Mucosa of descending colon (tissue), 3 donors: ENCODE results near the gene MOV10. TPM values are rescaled to one million over a fixed set of nuclear protein-coding genes. Genes with fewer than 3 reads are reported as not detected.
A peak's percentile ranks its signal among the peaks of the same experiment; 100 is the strongest.

Source experiments
- ATAC-seq: fragments of 200-7000 bp; cut with Tn5 transposase; one replicate; pipeline ENCODE4 v1.9.1; 2020; ENCODE audit warnings: mild to moderate bottlenecking, moderate library complexity
- DNase-seq, 3 donors: peaks; one replicate each; pipeline ENCODE4 v3.0.0-alpha.2; 2020
- H3K36me3 ChIP-seq: fragments of 200-600 bp; one replicate; pipeline ENCODE4 v1.8.0; 2021; ENCODE audit warnings: low read depth, mild to moderate bottlenecking
- H3K4me1 ChIP-seq: fragments of 200-600 bp; one replicate; pipeline ENCODE4 v1.8.0; 2021; ENCODE audit warnings: low read depth, mild to moderate bottlenecking
- H3K4me3 ChIP-seq: fragments of 200-600 bp; one replicate; pipeline ENCODE4 v1.8.0; 2021; ENCODE audit warnings: mild to moderate bottlenecking
- H3K9me3 ChIP-seq: fragments of 200-600 bp; one replicate; pipeline ENCODE4 v1.8.0; 2021; ENCODE audit warnings: mild to moderate bottlenecking
- intact Hi-C, 2 donors: fragments of 100-400 bp; cut with DNase I in 1 of 2; cut with micrococcal nuclease in 1 of 2; formaldehyde crosslinking; loops; one replicate each; pipeline versions ENCODE4 v1.11.0 to v1.11.1; 2022; cut with DNase I, micrococcal nuclease
- total RNA-seq, 3 donors: library from RNA; stranded (reverse); fragmentation: NEBNext Ultra II Directional in 2 of 3; extraction: Animal tissue kit (Norgen Biotek cat#: 25700) in 2 of 3; gene quantifications; one replicate each; pipeline versions ENCODE4 v1.2.1 to v1.2.4, GENCODE V29; 2021 to 2023
- TF ChIP-seq, protein P1 (sequence below): fragments of 200-600 bp; IDR thresholded peaks from one replicate; pipeline ENCODE4 v1.8.0; 2022; ENCODE audit warnings: antibody characterized with exemption, mild to moderate bottlenecking
- donor health status: DM: no; HTN: no; CAD: no; lungs with moderate emphysema.
- donor health status: DM: no; HTN: no; CAD: no.
- donor health status: DM: no; HTN: yes; CAD: no.

Gene MOV10
- total RNA-seq, 3 donors from 2014 or later, result 66.4 to 85.2 (median 77.6) TPM

DNA sequence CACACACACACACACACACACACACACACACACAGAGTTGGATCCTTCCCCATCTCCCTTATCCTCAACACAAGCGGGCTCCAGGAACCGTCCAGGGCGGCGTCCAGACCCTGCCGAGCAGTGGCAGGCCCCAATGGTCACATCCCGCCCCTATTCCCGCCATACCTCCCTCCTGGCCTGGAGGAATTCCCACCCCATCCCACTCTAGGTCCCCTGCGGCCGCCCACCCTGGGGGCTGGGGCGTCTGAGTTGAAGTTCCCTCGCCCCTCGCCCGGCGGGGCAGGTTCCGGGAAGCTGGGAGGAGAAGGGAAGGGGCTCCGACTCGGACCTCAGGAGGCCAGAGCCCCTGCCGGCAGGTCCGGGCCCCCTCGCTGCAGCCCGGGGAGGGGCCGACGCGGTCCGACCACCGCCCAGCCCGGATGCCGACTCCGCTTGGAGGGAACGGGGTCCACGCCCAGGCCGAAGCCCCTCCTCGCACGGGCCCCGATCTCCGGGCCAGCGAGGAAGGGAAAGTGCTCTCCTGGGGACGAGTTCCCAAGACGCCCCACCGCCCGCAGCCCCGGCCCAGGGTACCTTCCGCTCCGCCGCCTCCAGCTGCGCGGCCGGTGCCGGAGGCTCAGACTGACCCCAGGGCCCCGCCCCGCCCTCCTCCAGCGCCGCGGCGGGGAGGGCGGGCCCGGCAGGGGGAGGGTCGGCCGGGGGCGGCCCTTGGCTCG, 32.2 kb downstream of the MOV10 start, which contains the start of gene RHOC:
TSS of gene RHOC (minus strand) at position 623 of the 716 bp plus-strand sequence. CDS start 3,328 bp downstream, outside the sequence.
- ATAC-seq (peak; percentile 78), DNase-seq (peak; percentile 75 to 86 (median 85))
- TF ChIP-seq, protein P1, sequence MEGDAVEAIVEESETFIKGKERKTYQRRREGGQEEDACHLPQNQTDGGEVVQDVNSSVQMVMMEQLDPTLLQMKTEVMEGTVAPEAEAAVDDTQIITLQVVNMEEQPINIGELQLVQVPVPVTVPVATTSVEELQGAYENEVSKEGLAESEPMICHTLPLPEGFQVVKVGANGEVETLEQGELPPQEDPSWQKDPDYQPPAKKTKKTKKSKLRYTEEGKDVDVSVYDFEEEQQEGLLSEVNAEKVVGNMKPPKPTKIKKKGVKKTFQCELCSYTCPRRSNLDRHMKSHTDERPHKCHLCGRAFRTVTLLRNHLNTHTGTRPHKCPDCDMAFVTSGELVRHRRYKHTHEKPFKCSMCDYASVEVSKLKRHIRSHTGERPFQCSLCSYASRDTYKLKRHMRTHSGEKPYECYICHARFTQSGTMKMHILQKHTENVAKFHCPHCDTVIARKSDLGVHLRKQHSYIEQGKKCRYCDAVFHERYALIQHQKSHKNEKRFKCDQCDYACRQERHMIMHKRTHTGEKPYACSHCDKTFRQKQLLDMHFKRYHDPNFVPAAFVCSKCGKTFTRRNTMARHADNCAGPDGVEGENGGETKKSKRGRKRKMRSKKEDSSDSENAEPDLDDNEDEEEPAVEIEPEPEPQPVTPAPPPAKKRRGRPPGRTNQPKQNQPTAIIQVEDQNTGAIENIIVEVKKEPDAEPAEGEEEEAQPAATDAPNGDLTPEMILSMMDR, result no peak
- Histone ChIP-seq H3K4me3 (peak within 1 kb of the TSS; percentile 94), H3K36me3 (no peaks in the 10 kb centered on the region), H3K9me3 (no peaks in the 10 kb centered on the region), H3K4me1 (peaks cover 36% of the 10 kb centered on the region)
- intact Hi-C loops, result loop anchor here in 1 of 2 donors (5.0 kb wide), 1 partner anchor 314 kb away; no protein-coding TSS in a partner anchor

DNA sequence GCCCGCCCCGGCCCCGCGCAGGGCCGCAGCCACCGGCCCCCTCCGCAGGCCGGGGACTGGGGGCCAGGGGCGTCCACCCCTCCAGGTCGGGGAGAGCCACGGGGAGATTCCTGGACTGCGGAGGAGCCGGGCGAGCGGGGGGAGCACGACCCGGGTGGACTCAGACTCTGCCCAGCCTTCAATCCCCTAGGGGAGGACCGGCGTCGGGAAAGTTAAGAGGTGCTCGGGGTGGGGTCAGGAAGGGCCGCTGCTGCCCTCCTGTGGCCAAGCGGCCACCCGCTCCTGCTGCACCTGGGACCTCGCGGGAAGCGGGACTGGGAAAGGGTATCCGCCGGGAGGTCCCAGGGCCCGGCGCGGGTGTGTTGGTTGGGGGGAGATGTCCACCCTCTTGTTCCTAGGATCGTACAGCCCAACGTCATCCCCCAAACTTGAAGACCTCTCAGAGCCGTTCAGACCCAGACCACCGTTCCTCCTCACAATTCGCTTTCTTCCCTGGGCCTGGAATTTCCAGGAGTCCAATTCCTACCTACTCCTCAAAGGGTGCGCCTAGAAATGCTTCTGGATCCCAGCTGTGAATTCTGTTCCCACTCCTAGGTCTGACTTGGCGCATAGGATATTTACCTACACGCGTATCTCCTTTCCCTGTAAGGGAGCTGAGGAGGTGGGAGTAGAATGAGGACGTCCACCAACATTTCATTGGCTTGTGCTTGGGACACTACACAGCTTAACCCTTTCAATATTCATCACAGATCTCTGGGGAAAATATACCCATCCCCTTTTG, 33.0 kb downstream of the MOV10 start:
- H3K4me3 ChIP-seq, result peak overlapping the region; percentile 94
- no peaks in the 10 kb centered on the region for H3K36me3 ChIP-seq
- intact Hi-C loops, result loop anchor here in 1 of 2 donors (5.0 kb wide), 1 partner anchor 315 kb away; no protein-coding TSS in a partner anchor
- peak; percentile 92 for DNase-seq
- H3K9me3 ChIP-seq, result no peaks in the 10 kb centered on the region
- peaks cover 32% of the 10 kb centered on the region for H3K4me1 ChIP-seq
- ATAC-seq, result peak; percentile 76
- TF ChIP-seq, protein P1, result peak; percentile 88

DNA sequence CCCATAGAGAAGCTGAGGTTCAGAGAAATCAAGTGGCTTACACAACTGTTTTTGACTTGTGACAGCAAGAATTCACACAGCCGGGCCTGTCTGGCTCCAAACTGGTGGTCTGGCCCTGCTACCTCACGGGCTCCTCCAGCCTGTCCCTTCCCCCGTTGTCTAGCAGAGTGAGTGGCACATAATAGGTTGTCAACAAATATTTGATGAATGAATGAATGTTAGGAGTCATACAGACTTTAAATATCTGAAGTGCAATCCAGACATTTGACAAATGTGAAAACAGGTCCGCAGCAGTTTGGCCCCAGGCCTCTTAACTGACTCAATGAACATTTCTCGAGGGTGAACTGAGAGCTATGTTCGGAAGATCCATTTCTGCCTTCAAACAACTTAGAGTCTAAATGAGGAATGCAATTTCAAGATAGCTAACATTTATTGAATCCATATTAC, 33.6 kb downstream of the MOV10 start:
- no peaks in the 10 kb centered on the region for H3K9me3 ChIP-seq
- no peaks in the 10 kb centered on the region for H3K36me3 ChIP-seq
- TF ChIP-seq, protein P1, result no peak
- H3K4me3 ChIP-seq, result no peak overlapping the region
- intact Hi-C loops, result loop anchor here in 1 of 2 donors (5.0 kb wide), 1 partner anchor 316 kb away; no protein-coding TSS in a partner anchor
- H3K4me1 ChIP-seq, result peaks cover 32% of the 10 kb centered on the region
- no peak for DNase-seq
- ATAC-seq, result no peak

DNA sequence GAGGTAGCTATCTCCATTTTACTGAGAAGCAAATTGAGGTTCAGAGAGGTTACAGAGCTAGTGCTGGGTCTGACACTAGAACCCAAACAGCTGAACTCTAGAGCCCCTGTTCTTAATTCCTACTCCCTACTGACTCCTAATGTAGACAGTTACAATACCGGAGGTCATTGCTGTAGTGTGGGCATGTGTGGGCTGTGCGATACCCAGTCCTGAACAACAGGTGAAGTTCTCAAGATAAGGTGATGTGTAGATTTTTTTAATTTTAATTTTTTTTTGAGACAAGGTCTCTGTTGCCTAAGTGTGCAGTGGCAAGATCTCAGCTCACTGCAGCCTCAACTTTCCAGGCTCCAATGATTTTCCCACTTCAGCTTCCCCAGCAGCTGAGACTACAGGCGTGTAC, 34.0 kb downstream of the MOV10 start:
- DNase-seq (no peak), ATAC-seq (no peak)
- H3K4me1 ChIP-seq, result peaks cover 32% of the 10 kb centered on the region
- no peaks in the 10 kb centered on the region for H3K36me3 ChIP-seq
- no peaks in the 10 kb centered on the region for H3K9me3 ChIP-seq
- TF ChIP-seq, protein P1, result no peak
- intact Hi-C loops, result loop anchor here in 1 of 2 donors (5.0 kb wide), 1 partner anchor 316 kb away; no protein-coding TSS in a partner anchor
- no peak overlapping the region for H3K4me3 ChIP-seq

DNA sequence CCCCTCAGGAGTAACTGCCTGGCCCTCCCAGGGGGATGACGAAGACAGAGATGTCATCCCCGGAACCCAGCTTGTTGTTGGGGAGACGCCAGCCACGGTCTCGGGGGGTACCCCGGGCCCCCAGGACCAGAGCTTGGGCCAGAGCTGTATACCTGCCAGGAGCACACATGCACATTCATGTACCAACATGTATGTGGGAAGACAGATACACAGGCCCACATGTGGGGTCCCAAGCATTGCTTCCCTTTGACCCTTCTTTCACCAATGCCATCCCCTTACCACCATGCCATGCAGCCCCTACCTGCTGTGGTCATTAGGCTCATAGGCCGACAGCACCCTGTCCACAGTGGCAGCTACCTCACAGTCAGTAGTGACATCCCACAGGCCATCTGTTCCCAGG, 35.7 kb downstream of the MOV10 start:
- TF ChIP-seq, protein P1, result no peak

More for the DNA sequence above, 35.7 kb downstream of the MOV10 start:
- intact Hi-C loops, result loop anchor here in 1 of 2 donors (10.0 kb wide), 1 partner anchor 335 kb away; no protein-coding TSS in a partner anchor
- ATAC-seq (no peak), DNase-seq (no peak)
- Histone ChIP-seq H3K36me3 (no peaks in the 10 kb centered on the region), H3K4me1 (peaks cover 25% of the 10 kb centered on the region), H3K9me3 (no peaks in the 10 kb centered on the region), H3K4me3 (no peak overlapping the region)
